Activated T-cell treated with anti-CD3 and anti-CD28 coated beads, Interleukin-2, amount 50 U/mL, for 48 hours (primary cell): Measurements from ENCODE around the gene NRG4.
A peak's percentile ranks its signal among the peaks of the same experiment; 100 is the strongest.
"Not testable (repeated sequence)": the region's sequence is repeated elsewhere in the genome, so short reads cannot be mapped to it uniquely, and the experiment has no call there.

ENCODE experiments used
- DNase-seq, 2 experiments: peaks; one replicate each; pipeline ENCODE4 v3.0.0-alpha.2; 2020

The NRG4 gene

GRCh38 chr15:76011627-76012551 lies at the start of gene NRG4:
NRG4 (minus strand) TSS chr15:76012424; CDS start chr15:76011230, 1,194 bp downstream.
- DNase-seq = no peak

GRCh38 chr15:76061700-76062099 lies 49.5 kb upstream of the NRG4 start:
- no peak for DNase-seq

GRCh38 chr15:76060118-76060989 lies 48.1 kb upstream of the NRG4 start:
- peak; percentile 50 to 57 for DNase-seq

GRCh38 chr15:76059320-76060117 lies 47.3 kb upstream of the NRG4 start, which contains the start of gene TMEM266:
TMEM266 (plus strand) TSS chr15:76059985; CDS start chr15:76134264, 74,279 bp downstream.
- peak; percentile 29 to 39 for DNase-seq

- peak; percentile 48 to 56 for DNase-seq
Observed at GRCh38 chr15:76058714-76059319, 46.6 kb upstream of the NRG4 start.

- peak; percentile 42 to 50 for DNase-seq
Observed at GRCh38 chr15:76057332-76058000, 45.2 kb upstream of the NRG4 start.

- DNase-seq = no peak
Observed at GRCh38 chr15:76056931-76057330, 44.7 kb upstream of the NRG4 start.

GRCh38 chr15:76054201-76054600 lies 42.0 kb upstream of the NRG4 start:
- not testable (repeated sequence) for DNase-seq

GRCh38 chr15:76038512-76038911 lies 26.3 kb upstream of the NRG4 start:
- DNase-seq = no peak

- no peak for DNase-seq
Observed at GRCh38 chr15:76035593-76035992, 23.4 kb upstream of the NRG4 start.

GRCh38 chr15:76034111-76034510 lies 21.9 kb upstream of the NRG4 start:
- DNase-seq = no peak

- DNase-seq = no peak
Observed at GRCh38 chr15:76033438-76033837, 21.2 kb upstream of the NRG4 start.

- no peak for DNase-seq
Observed at GRCh38 chr15:76032046-76032445, 19.8 kb upstream of the NRG4 start.

- DNase-seq = no peak
Observed at GRCh38 chr15:76024021-76024768, 12.0 kb upstream of the NRG4 start.

- not testable (repeated sequence) for DNase-seq
Observed at GRCh38 chr15:76013470-76013869, 1.2 kb upstream of the NRG4 start.

GRCh38 chr15:76010613-76011012 lies 1.6 kb downstream of the NRG4 start:
- DNase-seq = no peak

GRCh38 chr15:76006136-76006778 lies 6.0 kb downstream of the NRG4 start:
- DNase-seq = no peak

GRCh38 chr15:76003364-76003763 lies 8.9 kb downstream of the NRG4 start:
- no peak for DNase-seq

GRCh38 chr15:75995611-75996010 lies 16.6 kb downstream of the NRG4 start:
- DNase-seq = no peak

GRCh38 chr15:75994220-75994619 lies 18.0 kb downstream of the NRG4 start:
- no peak for DNase-seq
